CD4-positive, alpha-beta T cell (primary cell): Measurements from ENCODE around the gene RIN3. TPM values are rescaled to one million over a fixed set of nuclear protein-coding genes. Genes with fewer than 3 reads are reported as not detected.

Experiments
- ATAC-seq: fragments of 200-7000 bp; cut with Tn5 transposase; one replicate; pipeline ENCODE4 v1.10.0; 2022; ENCODE audit warnings: mild to moderate bottlenecking; ENCODE audit not compliant: poor library complexity
- CTCF ChIA-PET: fragments of 350-600 bp; sonication (Branson Sonifier 250); formaldehyde crosslinking; loops from one replicate; lab custom pipeline; 2021; ENCODE audit warnings: antibody characterized with exemption, inconsistent platforms; lab: Charles Lee
- POLR2A ChIA-PET: fragments of 350-600 bp; sonication (Branson Sonifier 250); formaldehyde crosslinking; loops from one replicate; lab custom pipeline; 2021; ENCODE audit warnings: antibody characterized with exemption, inconsistent platforms; lab: Charles Lee
- DNase-seq, 14 experiments: peaks; one replicate each; pipeline ENCODE4 v3.0.0-alpha.2; 2013 to 2020; ENCODE audit warnings: mixed read lengths in 2 of 14
- H3K27ac ChIP-seq, 2 donors: one replicate each; pipeline versions ENCODE4 v1.5.1 to v1.7.0; 2013; ENCODE audit warnings: low read length in 2 of 2, low read depth in 1 of 2, mild to moderate bottlenecking in 1 of 2
- H3K27me3 ChIP-seq, 2 experiments: 1 replicate in 1 of 2; 2 replicates in 1 of 2; pipeline versions ENCODE4 v1.6.1 to v1.7.0; 2013; ENCODE audit warnings: low read length in 2 of 2, control low read depth in 1 of 2, mild to moderate bottlenecking in 1 of 2, moderate library complexity in 1 of 2; ENCODE audit not compliant: insufficient read depth in 2 of 2, control insufficient read depth in 1 of 2
- H3K36me3 ChIP-seq: one replicate; pipeline ENCODE4 v1.6.1; 2013; ENCODE audit warnings: low read length, control low read depth; ENCODE audit not compliant: insufficient read depth
- H3K4me1 ChIP-seq: one replicate; pipeline ENCODE4 v1.6.1; 2013; ENCODE audit warnings: low read length, control low read depth; ENCODE audit not compliant: insufficient read depth
- H3K4me3 ChIP-seq: one replicate; pipeline ENCODE4 v1.5.1; 2013; ENCODE audit warnings: mild to moderate bottlenecking, low read length, moderate library complexity
- H3K9me3 ChIP-seq, 2 experiments: 1 replicate in 1 of 2; 2 replicates in 1 of 2; pipeline versions ENCODE4 v1.6.1 to v1.7.0; 2013; ENCODE audit warnings: low read length in 2 of 2, mild to moderate bottlenecking in 2 of 2, control low read depth in 1 of 2, moderate library complexity in 1 of 2; ENCODE audit not compliant: control insufficient read depth in 1 of 2, insufficient read depth in 1 of 2
- H3K27ac Mint-ChIP-seq: one replicate; pipeline ENCODE4 v1.8.0; 2020; ENCODE audit warnings: mixed read lengths
- H3K27me3 Mint-ChIP-seq: one replicate; pipeline ENCODE4 v1.8.0; 2021; ENCODE audit warnings: mixed read lengths
- H3K36me3 Mint-ChIP-seq: one replicate; pipeline ENCODE4 v1.8.0; 2021; ENCODE audit warnings: low read depth, mixed read lengths
- H3K4me1 Mint-ChIP-seq: one replicate; pipeline ENCODE4 v1.8.0; 2021; ENCODE audit warnings: low read depth, mixed read lengths
- H3K4me3 Mint-ChIP-seq: one replicate; pipeline ENCODE4 v1.8.0; 2020; ENCODE audit warnings: mild to moderate bottlenecking, mixed read lengths
- H3K9me3 Mint-ChIP-seq: one replicate; pipeline ENCODE4 v1.8.0; 2020; ENCODE audit warnings: mixed read lengths
- intact Hi-C, 2 experiments: fragments of 100-400 bp; cut with DNase I in 1 of 2; cut with micrococcal nuclease in 1 of 2; formaldehyde crosslinking; loops; one replicate each; pipeline versions ENCODE4 v1.15.1 to v1.9.0; 2023 to 2025; cut with DNase I, micrococcal nuclease
- total RNA-seq, 174 experiments: library from RNA in 2 of 174; stranded (reverse) in 2 of 174; gene quantifications; one replicate each; pipeline ENCODE4 v1.2.3 and lab custom pipeline; 2021 to 2026
- TF ChIP-seq, protein P1 (sequence below): fragments of 200-600 bp; IDR thresholded peaks from one replicate; pipeline ENCODE4 v1.8.0; 2022; ENCODE audit warnings: antibody characterized with exemption, mild to moderate bottlenecking

Gene RIN3
- total RNA-seq, 2 experiments from 2014 or later, result 67.9 to 72.2 TPM

DNA sequence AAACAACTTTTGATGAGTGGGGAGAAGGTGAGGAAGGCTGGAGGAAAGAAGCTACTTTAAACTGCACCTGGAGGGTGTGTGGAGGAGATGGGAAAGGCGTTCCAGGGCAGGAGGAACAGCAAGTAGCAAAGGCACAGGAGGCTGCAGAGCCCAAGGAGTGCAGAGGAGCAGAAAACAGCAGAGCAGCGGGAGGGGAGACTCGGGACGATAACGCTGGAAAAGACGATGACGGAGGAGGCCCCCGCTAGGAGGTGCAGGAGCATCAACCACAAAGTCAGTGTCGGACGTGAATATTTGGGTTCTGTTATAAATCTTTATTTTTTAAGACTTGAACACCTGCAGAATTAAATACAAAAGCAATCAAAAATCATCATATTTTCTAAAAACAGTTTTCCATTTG is 189.9 kb downstream of the RIN3 start:
- Histone ChIP-seq H3K9me3 (no peaks in the 10 kb centered on the region), H3K27ac (no peak overlapping the region), H3K36me3 (no peaks in the 10 kb centered on the region), H3K4me3 (no peak overlapping the region), H3K27me3 (no peaks in the 10 kb centered on the region), H3K4me1 (peaks cover 3% of the 10 kb centered on the region)
- Mint-ChIP-seq H3K27ac (no peak overlapping the region), H3K36me3 (peaks cover 18% of the 10 kb centered on the region), H3K4me1 (peaks cover under 1% of the 10 kb centered on the region), H3K4me3 (no peak overlapping the region), H3K27me3 (no peaks in the 10 kb centered on the region), H3K9me3 (no peaks in the 10 kb centered on the region)
- TF ChIP-seq, protein P1, sequence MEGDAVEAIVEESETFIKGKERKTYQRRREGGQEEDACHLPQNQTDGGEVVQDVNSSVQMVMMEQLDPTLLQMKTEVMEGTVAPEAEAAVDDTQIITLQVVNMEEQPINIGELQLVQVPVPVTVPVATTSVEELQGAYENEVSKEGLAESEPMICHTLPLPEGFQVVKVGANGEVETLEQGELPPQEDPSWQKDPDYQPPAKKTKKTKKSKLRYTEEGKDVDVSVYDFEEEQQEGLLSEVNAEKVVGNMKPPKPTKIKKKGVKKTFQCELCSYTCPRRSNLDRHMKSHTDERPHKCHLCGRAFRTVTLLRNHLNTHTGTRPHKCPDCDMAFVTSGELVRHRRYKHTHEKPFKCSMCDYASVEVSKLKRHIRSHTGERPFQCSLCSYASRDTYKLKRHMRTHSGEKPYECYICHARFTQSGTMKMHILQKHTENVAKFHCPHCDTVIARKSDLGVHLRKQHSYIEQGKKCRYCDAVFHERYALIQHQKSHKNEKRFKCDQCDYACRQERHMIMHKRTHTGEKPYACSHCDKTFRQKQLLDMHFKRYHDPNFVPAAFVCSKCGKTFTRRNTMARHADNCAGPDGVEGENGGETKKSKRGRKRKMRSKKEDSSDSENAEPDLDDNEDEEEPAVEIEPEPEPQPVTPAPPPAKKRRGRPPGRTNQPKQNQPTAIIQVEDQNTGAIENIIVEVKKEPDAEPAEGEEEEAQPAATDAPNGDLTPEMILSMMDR, result no peak
- ATAC-seq (no peak), DNase-seq (no peak)
- intact Hi-C loops, result no loop called here
- CTCF ChIA-PET, result no interaction called here
- POLR2A ChIA-PET, result no interaction called here

DNA sequence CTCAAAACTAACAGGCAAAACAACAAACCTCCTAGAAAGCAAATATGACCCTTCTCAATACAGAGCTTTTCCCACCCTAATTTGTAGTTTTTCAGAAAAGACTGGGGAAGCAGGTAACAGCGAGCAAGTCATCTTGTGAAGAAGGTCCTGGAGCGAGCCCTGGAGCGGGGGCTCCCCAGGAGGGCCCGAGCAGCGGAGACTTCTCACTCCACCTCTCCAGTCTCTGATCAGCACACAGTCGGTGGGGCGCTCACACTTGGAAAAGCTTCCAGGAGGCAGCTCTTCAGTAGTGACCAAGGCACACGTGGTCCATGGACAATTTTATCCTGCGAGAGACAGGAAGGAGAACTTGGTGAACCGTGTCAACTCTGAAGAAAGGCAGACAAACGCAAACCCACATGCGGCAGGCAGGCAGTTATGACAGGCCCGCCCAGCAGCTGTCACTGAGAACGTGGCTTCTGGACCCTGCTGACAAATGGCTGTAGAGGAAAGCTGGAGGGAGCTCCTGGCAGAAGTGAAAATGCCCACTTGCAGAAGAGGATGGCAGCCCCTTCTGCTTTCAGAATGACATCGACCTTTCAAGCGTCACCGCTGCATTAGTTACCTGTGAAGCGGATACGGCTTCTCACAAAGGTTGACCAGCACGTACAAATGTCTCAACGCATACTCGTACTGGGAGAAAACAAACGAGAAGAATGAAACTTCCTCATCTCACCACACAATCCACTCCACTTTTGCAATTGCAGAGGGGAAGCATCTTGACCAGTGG is 190.6 kb downstream of the RIN3 start:
- no peak overlapping the region for H3K4me3 Mint-ChIP-seq
- no peak overlapping the region for H3K4me3 ChIP-seq
- H3K4me1 Mint-ChIP-seq, result no peaks in the 10 kb centered on the region
- no peaks in the 10 kb centered on the region for H3K36me3 ChIP-seq
- peaks cover 23% of the 10 kb centered on the region for H3K36me3 Mint-ChIP-seq
- no peaks in the 10 kb centered on the region for H3K27me3 ChIP-seq
- intact Hi-C loops, result no loop called here
- H3K9me3 Mint-ChIP-seq, result no peaks in the 10 kb centered on the region
- POLR2A ChIA-PET, result no interaction called here
- TF ChIP-seq, protein P1, result no peak
- CTCF ChIA-PET, result no interaction called here
- ATAC-seq, result no peak
- no peaks in the 10 kb centered on the region for H3K9me3 ChIP-seq
- peaks cover 3% of the 10 kb centered on the region for H3K4me1 ChIP-seq
- no peak overlapping the region for H3K27ac ChIP-seq
- DNase-seq, result peak in 3 of 14 experiments; percentile 36 to 57 (median 56)
- no peak overlapping the region for H3K27ac Mint-ChIP-seq
- H3K27me3 Mint-ChIP-seq, result no peaks in the 10 kb centered on the region

DNA sequence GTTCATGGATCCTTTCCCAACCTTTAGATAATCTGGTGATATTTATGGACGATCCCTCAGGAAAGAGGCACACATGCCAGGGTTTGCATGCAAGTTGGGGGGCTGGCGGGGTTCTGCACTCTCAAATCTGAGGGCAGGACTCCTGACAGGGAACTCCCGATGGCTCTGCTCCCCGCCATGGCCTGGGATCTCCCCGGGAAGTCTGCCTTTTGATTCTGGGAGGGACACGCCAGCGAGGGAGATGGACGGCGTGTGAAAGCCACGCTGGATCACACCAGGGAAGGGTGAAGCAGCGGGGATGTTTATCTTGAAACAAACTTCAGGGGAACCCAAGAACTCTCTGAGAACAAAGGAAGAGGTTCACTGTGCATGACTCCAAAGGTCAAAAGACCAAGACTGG is 191.2 kb downstream of the RIN3 start:
- Histone ChIP-seq H3K27me3 (no peaks in the 10 kb centered on the region), H3K4me3 (no peak overlapping the region), H3K27ac (no peak overlapping the region), H3K36me3 (no peaks in the 10 kb centered on the region), H3K4me1 (peaks cover 3% of the 10 kb centered on the region), H3K9me3 (no peaks in the 10 kb centered on the region)
- no peaks in the 10 kb centered on the region for H3K9me3 Mint-ChIP-seq
- no peak overlapping the region for H3K4me3 Mint-ChIP-seq
- ATAC-seq, result no peak
- intact Hi-C loops, result no loop called here
- peaks cover 29% of the 10 kb centered on the region for H3K36me3 Mint-ChIP-seq
- TF ChIP-seq, protein P1, result no peak
- H3K4me1 Mint-ChIP-seq, result no peaks in the 10 kb centered on the region
- H3K27ac Mint-ChIP-seq, result no peak overlapping the region
- no peaks in the 10 kb centered on the region for H3K27me3 Mint-ChIP-seq
- DNase-seq, result no peak
- ChIA-PET POLR2A (no interaction called here), CTCF (no interaction called here)
